HG03565 (cell line): ENCODE measurements around the gene HSD17B12.

Experiments
- ATAC-seq: cut with Tn5 transposase; IDR thresholded peaks from one replicate; pipeline ENCODE4 v1.9.1; 2021; ENCODE audit warnings: mild to moderate bottlenecking, moderate library complexity; ENCODE audit not compliant: unreplicated experiment

HSD17B12 gene

DNA sequence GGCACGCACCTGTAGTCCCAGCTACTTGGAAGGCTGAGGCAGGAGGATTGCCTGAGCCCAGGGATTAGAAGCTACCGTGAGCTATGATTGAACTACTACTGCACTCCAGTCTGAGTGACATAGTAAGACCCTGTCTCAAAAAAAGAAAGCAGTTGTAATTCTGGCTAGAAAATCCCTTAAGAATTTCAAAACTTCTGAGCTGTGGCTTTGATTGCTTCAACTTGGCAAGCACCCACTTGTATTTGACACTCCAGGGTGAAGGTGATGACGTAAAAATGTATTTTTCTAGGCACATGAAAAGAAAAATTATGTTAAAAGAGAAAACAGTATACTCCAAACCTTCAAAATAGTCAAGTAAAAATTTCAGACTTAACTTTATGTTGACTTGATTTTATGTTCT is 176.5 kb downstream of the HSD17B12 start:
- no peak for ATAC-seq

DNA sequence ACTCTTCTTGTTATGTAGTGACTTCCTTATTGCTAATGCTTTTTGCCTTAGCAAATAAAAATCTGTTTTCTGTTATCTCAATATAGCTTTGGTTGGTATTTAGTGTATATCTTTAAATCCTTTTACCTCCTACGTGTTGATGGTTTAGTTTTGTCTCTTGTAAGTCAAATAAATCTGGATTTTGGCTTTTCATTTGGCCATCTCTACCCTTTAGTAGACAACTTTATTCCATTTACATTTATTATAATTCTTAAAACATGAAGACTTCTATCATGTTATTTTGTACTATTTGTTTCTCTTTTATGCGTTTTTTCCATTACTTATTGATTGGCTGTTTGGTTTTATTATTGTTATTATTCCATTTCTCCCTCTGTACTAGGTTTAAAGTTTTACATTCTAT is 180.6 kb downstream of the HSD17B12 start:
- ATAC-seq, result no peak

DNA sequence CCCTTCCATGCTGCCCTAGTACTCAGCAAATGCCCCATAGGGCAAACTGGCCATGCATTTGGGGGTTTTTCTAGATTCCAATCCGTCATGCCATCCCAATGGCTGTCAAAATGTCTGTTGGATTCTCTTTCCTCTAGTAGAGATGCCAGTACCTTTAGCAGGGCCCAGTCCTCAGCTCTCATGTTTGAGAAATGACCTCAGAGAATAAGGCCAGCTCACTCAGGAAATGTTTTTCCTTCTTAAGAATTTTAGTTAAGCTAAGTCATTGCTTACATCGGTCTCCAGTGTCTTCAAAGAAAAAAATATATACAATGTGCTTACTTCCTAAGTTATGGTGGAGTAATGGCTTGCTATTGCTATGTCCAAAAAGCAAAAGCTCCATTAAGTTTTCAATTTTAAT is 186.0 kb downstream of the HSD17B12 start:
- no peak for ATAC-seq

DNA sequence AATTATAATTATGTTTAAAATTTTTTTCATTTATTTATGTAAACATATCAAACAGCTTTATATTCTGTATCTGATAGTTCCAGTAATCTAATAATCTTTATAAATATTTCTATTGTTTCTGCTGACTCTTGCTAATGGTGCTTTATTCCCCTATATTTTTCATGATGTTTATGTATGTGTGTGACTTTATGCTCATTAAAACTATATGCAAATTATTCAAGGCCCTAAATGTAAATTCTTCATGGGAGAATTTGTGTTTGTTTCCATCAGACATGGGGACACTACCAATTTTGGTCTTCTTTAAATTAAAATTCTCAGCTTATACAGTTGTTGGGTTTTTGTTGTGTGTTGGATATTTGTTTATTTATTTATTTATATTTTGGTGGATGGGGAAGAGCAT is 186.4 kb downstream of the HSD17B12 start:
- no peak for ATAC-seq

DNA sequence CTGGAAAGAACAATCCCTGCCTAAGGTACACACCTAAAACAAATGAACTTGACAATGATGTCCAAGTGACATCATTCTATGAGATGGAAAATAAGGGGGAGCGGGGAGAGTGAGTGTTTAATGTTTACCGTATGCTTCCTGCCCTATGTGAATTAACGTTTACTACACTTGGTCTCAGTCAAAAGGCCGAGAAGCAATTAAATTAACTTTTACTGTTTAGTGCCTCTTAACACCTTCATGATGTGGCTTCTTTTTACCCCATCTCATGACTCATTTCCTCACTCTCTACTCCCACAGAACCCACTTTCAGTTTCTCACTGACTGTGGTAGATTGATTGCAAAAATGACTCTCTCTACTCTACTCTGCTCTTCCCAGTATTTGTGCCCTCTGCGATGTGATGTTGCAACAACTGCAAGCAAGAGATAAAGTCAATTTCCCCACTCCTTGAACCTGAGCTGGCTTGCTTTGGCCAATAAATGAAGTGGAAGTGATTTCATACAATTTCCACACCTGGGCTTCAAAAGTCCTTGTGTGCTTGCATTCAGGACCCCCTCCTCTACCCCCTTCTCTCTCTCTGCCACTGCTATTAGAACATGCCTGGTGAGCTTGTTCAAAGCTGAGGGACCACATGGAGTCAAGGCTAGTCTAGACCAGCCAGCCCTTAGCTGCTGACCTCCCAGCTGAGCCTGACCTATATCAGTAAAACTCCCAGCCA is 188.5 kb downstream of the HSD17B12 start:
- peak; percentile 100 for ATAC-seq

DNA sequence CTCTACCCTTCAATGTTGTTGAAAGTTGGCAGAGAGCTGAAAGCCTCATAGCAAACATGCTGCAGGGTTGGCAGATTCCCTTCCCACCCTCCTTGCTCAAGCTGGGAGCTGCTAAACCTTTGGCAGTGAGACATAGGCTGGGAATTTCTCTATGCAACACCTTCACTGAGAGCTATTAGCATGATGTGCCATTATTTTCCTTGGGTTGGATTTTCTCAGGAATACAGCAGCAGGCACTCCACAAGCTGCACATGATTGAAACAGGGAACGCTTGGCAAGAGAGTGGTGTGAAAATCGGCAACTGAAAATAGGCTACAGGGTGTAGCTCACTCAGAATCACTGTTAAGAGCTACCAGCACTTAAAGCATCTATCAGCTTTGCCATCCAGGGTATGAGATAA is 190.5 kb downstream of the HSD17B12 start:
- no peak for ATAC-seq

DNA sequence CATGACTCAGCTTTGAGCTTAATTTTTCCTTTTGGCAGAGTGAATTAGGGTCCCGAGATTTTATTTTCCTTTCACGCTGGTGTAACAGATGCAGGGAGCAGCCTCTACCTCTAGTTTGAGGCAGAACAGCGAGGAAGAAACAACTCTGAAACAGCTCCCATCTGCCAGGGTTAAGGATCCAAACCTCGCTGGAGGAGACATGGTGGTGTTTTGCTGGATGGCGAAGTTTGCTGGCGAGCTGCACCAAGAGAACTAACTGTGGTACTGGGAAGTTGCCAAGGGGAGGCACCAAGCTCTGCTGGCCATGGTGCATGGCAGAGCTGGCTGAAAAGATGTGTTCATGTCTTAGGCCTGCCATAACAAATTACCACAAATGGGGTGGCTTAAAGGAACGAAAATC is 192.5 kb downstream of the HSD17B12 start:
- ATAC-seq, result no peak

DNA sequence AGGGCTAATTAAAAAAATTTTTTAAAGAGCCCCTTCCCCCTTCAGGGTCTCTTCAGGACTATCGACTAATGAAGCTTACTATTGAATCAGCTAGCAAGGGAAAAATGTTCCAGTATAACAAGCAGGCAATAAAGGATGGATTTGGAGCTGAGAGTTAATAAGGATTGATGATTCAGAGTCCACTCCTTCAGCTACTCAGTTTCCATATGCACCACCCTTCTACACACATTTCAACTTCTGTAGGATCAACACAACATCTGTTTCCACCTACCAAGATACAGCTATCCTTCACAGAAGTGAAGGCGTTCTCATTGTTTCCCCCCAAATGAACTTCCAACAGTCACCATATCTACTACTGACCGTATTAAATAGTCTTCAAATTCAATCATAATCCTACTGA is 193.5 kb downstream of the HSD17B12 start:
- ATAC-seq, result no peak

DNA sequence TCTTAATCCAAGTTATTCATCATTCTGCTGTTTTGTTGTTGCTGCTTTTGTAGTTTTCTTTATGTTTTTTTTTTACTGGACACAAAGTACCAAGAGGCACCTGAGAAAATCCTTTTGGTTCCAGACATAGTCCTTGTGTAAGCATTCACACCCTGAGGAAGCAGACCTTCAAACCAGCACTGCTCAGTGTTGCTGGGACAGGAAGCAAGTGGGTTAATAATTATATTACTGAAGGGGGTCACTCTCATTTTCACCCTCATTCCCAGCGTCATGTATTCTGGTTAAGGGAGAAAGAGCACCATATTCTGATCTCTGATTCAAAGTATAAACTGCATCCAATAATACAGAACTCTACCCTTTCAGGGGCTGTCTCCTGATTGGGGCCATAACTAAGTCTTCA is 194.2 kb downstream of the HSD17B12 start:
- no peak for ATAC-seq

DNA sequence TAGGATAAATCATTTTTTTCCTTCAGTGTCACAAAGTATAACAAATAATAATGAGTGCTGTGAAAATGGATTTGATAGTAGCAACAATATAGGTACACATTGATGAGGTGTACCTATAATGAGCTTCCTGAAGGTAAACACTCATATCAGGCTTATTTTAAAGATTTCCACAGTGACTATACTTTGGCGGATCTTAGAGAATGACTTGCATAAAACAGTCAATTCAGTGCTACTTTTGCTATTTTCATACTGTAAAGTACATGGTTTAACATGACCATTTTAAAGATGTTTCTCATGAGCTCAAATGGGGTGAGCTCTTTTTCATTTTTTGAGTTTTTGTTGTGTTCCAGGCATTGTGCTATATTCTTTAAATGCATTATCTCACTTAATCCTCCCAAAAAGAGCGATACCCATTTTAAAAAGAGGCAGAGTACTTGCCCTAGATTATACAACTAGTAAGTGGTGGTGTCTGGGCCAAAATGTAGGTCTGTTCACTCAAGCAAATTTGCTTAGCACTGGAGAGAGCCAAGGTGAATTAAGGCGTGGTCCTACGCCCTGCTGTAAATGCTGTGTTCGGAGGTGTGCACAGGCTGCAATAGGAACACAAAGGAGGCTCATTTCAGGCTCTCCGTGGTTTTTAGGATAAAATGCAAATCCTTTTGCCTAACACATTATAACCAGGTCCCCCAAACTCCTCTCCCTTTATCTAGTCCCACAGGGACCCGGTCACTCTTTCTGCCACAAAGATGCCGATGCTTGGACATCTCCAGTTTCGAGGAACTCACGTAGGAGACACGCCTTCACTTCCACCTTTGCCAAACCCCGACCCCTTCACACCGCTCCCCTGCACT is 199.5 kb downstream of the HSD17B12 start:
- ATAC-seq, result no peak

DNA sequence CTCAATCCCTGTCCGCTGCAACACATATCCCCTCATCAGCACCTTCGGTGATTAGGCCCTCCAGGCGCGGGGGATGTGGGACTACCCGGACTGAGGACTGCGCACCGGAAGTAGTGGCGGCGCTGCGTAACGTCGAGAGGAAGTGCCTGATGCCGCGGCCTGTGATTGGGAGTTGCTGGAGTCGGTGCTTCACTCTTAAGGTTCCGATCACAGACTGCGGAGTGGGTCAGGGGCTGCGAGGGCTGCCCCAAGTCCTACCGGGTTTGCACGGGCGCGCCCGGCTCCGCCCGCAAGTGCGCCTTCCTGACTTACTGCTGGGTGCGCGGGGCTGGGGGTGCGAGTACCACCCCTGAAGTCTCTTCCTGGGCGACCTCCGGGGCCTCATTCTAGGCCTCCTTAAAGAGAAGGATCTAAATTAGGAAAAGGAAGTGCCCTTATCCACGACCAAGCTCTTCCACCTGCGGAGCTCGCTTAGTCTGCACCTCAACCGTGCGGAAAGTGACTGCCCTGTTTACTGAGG is 200.2 kb downstream of the HSD17B12 start, which contains the start of gene ALKBH3:
ALKBH3 (plus strand) TSS at position 192 of the 520 bp plus-strand sequence. CDS start 1,822 bp downstream, outside the sequence.
- ATAC-seq, result peak; percentile 99

DNA sequence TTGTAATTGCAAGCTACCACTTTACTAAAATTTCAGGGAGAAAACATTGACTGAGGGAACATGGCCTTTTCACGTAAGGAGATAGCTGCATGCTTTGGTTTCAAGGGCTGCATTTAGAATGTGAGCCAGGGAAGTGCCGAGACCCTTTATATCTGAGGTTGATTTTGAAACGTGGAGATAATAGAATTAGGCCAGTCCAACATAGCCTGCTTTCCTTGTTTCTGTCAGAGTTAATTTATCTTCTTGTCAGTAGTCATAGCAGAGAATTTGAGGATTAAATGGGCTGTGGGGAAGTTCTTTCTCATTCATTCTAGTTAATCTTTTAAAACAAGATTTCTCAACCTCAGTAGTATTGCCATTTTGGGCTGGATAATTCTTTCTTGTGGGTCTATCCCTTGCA is 212.3 kb downstream of the HSD17B12 start:
- no peak for ATAC-seq

DNA sequence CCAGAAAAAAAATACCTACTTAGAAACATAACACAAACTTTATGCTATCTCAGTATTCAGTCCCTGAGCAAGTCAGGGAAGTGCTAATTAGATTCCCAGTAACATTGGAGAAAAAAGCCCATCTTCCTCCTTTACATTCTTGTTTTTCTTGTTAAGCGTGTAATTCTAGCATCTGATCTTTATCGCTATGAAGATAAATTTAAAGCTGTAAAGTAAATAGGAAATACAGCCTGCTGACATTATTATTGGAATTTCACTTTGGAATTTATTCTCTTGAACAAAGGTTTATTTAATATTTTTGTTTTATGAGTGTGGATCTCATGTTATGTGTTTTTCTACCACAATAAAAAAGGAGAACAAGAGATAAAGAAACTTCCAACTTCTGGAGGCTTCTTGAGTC is 214.0 kb downstream of the HSD17B12 start:
- ATAC-seq, result no peak

DNA sequence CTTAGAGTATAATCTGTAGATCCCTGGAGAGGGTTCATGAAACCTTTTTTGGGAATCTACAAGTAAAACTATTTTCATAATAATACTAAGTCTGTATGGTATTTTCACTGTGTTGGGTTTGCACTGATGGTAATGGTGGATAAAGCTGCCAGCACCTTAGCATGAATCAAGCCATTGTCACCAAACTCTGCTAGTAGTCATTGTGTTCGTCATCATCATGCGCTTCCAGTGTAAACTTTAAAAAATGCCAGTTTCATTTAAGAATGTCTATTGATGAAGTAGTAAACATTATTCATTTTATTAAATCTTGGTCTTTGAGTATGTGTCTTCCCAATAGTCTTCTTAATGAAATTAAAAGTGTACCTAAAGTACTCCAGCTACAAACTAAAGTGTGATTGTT is 215.1 kb downstream of the HSD17B12 start:
- ATAC-seq, result no peak

DNA sequence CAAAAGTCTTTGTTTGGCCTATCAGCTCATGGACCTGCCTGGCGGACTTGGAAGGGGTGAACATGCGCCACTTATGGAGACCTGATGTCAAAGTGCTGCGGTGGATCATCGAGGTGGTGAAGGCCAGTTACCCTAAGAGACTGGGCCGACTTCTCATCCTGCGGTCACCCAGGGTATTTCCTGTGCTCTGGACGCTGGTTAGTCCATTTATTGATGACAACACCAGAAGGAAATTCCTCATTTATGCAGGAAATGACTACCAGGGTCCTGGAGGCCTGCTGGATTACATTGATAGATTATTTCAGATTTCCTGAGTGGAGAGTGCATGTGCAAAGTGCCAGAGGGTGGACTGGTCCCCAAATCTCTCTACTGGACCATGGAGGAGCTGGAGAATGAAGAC is 218.0 kb downstream of the HSD17B12 start:
- no peak for ATAC-seq

DNA sequence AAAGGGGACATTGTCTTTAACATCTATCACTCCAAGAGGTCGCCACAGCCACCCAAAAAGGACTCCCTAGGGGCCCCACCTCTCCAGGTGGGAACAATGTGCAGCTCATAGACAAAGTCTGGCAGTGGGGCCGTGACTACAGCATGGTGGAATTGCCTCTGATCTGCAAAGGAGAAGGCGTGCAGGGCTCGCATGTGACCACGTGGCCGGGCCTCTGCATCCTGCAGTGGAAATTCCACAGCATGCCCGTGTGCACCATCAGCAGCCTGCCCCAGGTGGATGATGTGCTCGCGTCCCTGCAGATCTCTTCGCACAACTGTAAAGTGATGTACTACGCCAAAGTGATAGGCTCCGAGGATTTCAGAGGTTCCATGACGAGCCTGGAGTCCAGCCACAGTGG is 218.6 kb downstream of the HSD17B12 start:
- no peak for ATAC-seq

DNA sequence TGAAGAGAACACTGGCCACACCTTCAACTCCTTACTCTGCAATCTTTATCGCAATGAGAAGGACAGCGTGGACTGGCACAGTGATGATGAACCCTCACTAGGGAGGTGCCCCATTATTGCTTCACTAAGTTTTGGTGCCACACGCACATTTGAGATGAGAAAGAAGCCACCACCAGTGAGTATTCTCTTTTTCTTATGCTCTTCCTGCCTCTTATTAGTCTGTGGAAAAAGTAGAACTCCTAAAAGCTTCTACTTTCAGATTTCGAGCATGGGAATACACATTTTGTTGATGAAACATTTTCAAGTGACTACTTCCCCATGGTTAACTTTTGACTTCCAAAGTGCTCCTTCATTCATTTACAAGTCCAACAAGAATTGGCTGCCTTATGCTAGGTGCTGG is 221.0 kb downstream of the HSD17B12 start:
- no peak for ATAC-seq

DNA sequence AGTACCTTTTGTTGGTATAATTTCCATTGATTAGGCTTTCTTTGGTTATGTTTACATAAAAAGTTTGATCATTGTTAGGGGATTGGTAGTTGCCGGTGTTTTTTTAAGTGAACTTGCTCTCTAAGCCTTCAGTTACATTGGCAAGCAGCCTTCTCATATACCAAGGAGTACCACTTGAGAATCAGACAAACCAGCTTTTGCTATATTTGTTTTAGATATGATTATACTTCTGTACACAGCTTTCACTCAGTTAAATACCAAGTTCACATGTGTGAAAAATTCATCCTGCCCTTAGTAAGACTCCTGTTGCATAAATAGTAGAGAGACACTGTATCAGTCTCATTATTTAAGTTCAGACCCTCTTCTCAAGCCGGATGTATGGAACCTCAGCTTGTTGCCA is 222.5 kb downstream of the HSD17B12 start:
- no peak for ATAC-seq

DNA sequence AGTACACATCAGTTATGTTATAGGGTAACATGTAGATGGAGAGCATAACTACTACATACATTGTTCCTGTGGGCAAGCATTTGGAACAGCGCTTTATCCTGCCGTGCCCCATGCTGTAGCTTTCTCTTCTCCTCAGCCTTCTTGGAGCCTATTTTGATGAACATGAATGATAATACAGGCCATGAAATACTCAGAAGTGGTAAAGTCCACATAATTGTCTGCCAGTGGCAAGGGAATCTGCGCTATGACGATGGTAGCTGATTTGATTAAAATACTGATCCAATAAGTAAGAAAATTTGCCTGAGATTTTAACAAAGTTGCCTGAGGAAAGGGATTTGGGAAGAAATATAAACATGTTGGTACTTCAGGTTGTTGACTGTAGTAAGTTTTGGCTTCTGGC is 223.4 kb downstream of the HSD17B12 start:
- no peak for ATAC-seq

DNA sequence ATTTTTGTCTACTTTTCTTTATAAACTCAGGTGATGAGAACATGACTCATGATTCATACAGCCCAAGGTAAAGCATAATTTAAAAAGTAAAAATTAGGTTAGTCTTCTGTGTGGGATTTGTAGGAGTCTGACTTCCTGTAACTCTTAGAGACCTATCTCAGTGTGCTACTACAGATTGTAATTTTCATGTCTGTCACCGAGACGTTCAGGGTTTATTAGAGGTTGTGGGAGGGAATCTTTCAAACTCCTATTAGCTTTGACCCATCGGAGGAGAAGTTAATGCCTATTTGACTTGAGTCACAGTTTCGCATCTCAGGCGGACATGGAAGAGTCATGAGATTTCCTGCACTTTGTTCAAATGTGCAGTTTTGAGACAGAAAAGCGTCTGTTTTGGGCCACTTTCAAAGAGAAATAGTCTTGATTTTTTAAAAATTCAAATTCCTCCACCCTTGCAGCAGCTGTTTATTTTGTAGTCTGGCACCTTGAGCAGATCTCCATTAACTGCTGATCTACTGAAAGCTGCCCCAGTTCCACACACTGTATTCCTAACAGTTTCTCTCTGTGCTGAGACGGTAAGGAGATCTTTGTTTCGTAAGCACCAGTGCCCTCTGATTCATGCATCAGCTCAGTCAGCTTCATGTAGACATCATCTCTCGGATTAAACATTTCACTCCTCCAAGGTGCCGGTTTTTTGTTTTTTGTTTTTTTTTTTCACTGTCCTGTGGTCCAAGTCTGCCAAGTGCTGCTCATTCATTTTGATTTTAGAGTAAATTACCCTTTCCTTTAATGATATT is 224.4 kb downstream of the HSD17B12 start:
- ATAC-seq, result no peak

DNA sequence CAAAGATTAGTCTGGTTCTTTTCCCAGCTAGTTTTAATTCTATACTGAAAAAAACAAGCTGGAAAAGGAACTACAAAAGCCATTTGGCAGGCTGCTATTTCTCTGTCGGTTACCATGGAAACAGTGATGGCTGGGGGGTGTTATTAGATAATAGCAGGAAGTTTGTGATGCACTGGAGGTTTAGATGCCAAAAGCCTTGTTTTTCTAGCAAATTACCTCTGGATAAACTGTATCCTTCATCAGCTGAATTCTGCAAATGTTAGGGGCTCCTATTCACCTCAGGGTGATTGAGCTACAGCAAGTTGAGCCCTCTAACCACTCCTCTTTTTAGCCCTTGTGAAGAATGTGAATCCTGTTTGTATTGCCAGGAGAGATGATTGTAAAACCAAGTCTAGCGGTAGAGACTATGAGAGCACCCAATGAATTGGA is 225.3 kb downstream of the HSD17B12 start:
- no peak for ATAC-seq
